ENCODE measurements around the gene NFYC.
A peak's percentile ranks its signal among the peaks of the same experiment; 100 is the strongest.
"Not testable (repeated sequence)": the region's sequence is repeated elsewhere in the genome, so short reads cannot be mapped to it uniquely, and the experiment has no call there.

The NFYC gene

DNA sequence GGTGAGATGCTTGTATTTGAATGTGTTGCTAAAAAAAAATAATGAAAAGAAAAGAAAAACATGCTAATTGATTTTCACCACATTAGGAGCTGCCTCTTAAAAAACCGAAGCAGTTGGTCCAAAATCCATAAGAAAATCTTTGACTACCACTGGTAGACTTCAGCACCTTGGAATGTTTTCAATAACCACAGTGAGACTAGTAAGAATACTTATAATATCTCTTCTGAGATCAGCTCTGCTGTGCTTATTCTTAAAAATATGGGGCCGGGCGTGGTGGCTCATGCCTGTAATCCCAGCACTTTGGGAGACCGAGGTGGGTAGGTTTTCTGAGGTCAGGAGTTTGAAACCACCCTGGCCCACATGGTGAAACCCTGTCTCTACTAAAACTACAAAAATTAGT lies 15.1 kb downstream of the NFYC start:
- DNase-seq (ENCODE audit: low read depth): no peak

- no peak for DNase-seq (ENCODE audit: low read depth)
Observed at GRCh38 chr1:40708750-40709099, 17.2 kb downstream of the NFYC start.

DNA sequence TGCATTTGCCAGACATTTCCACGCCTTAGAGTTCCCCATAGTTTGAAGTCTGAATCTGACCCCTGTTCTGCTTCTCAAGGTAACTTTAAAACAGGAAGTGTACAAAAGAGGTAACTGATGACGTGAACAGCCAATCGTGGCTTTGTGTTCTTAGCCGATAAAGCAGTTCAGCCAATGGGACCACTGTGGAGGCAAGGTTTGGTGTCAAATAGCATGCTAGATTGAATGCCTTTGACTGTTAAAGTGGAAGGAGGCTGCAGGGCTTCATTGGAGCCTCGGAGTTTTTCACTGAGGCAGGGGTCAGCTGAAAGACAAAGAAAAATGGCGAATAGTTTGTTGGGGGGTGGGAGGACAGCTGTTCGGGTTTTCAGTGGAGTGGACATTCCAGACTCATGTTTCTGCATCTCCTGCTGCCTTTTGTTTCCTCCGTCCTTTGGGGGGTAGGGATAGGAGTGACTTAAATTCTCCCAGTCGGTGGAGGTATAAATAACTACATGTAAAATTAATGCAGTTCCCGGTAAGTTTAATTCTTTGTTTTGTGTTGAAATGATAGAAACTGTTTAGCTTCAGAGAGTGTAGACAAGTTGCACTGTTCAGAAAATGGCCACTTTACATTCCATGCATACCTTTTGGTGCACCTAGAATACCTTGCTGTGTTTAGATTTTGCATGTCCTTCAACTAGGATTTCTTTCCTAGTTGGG lies 17.7 kb downstream of the NFYC start:
- DNase-seq (ENCODE audit: low read depth): peak; percentile 60

- DNase-seq (ENCODE audit: low read depth): no peak
Observed at GRCh38 chr1:40709802-40710278, 18.3 kb downstream of the NFYC start.

GRCh38 chr1:40710581-40711315 lies 19.2 kb downstream of the NFYC start:
- no peak for DNase-seq (ENCODE audit: low read depth)

DNA sequence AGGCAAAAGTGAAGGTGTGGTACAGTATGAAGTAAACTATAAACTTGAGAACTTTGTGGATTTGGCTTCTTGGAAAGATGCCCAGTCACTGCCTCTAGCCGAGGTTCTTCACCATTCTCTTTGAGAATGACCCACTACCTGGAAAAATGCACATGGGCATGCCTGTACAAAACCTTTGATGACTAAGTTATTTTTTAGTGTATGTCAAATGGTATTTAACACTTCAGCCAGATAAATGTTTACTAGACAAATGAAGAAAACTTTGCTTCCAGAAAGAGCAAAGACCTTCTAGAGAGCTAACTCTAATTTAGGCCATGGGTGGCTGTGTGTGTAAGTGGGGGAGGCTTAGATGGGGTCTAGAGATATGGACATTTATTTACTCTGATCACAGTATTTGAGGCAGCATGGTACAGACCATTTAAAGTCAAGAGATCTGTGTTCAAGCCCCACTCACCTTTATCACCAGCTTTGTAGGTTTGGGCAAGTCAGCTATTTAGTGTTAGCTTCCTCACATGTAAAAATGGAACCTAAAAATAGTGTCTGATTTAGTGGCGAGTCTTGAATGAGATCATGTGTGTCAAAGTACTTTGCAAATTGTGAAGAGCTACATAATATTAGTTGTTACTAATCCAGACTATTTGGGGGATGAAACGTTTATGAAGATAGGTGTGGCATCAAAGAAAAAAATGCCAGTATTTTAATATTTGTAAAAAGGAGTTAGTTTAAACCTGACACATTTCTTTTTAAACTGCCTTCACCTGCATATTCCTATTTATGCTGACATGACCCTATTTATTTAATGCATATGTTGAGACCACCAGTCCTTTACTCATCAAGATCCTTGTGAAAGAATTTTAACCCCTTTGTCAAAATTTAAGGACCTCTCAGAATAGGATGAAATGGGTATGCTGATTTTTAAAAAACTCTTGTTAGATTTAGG lies 20.2 kb downstream of the NFYC start:
- DNase-seq (ENCODE audit: low read depth): peak; percentile 60

- no peak for DNase-seq (ENCODE audit: low read depth)
Observed at GRCh38 chr1:40712405-40712944, 21.0 kb downstream of the NFYC start.

DNA sequence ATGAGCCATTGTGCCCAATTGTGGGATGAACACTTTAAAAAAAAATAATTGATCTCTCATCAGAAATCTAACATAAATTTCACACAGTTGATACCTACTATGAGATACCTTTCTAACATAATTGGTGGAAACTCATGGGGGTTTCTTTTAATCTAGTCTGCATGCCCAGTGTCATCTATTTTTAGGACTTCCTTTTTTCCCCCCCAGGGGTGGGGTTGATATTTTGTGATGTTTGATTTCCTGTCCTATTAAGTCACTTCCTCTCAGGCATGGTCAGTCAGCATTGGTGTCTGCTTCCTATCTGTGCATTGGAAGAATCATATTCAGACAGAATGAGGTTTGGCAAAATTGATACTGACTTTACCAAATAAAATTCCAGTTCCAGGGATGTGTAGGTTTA lies 21.5 kb downstream of the NFYC start:
- no peak for DNase-seq (ENCODE audit: low read depth)

DNA sequence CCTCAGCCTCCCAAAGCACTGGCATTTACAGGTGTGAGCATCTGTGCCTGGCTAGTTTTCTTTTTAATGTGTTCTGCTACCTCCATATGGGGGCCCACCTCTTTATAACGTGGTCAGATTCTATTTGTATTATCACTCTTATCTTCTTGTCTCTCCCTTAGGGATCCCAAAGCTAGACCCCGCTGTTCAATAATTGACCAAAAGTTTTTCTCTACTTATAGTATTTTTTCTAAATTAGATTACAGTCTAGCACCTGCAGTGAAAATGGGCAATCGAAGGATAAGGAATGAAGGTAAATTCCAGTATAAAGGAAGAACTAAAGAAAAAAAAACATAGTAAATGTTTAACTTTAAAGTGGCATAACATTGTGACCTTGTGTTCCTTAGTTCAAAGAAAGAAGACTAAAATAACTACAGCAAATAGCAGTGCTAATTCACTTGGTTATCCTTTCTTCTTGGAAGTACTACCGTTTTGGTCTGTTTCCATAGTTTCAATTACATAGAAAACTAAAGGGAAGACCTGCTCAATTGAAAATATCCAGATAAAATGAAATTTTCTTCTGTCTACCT lies 24.1 kb downstream of the NFYC start:
- DNase-seq (ENCODE audit: low read depth): no peak

DNA sequence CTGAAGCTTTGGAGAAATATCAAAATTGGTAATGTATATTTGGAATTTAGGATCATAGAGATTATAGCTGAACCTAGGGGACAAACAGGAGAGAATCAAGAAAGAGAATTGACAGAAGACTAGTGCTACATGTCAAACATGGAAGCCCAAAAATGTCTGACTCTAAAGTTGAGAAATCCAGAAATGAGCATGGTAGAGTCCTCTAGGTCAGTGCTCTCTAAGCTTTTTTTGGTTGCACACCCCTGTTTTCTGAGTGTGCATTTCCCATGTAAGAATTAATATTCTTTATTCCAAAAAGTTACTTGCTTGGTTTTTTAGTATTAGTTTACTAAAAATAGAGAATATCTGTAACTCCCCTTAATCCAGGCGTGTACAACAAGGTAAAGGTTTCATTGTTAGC lies 25.6 kb downstream of the NFYC start:
- DNase-seq (ENCODE audit: low read depth): no peak

GRCh38 chr1:40717955-40718354 lies 26.5 kb downstream of the NFYC start:
- DNase-seq (ENCODE audit: low read depth): no peak

- DNase-seq (ENCODE audit: low read depth): no peak
Observed at GRCh38 chr1:40720493-40720892, 29.0 kb downstream of the NFYC start.

GRCh38 chr1:40722622-40723021 lies 31.1 kb downstream of the NFYC start:
- DNase-seq (ENCODE audit: low read depth): no peak

DNA sequence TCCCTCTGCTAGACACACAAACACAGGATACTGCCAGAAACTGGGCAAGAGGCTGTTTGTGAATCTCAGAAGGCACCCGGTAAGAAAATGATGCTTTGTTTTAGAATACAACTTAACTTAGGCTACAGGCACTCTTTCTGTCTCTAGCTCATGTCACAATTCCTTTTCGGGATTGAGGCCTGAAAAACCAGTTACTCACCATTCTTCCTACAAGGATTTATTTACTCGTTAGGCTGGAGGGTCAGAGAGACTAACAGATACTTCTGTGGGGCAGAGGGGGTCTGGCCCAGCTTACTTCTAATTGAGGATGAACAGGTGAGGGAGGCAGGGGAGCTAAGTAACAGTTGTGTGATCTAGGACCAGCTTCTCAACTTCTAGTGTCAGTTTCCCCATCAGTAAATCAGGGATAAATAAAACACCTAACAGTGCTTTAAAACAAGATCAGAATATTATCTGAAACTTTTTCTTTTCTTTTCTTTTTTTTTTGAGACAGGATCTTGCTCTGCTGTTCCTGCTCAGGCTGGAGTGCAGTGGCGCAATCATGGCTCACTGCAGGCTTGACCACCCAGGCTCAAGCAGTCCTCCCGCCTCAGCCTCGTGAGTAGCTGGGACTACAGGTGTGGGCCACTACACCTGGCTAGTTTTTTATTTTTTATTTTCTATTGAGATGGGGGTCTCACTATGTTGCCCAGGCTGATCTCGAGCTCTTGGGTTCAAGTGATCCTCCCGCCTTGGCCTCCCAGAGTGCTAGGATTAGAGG lies 31.9 kb downstream of the NFYC start:
- no peak for DNase-seq (ENCODE audit: low read depth)

DNA sequence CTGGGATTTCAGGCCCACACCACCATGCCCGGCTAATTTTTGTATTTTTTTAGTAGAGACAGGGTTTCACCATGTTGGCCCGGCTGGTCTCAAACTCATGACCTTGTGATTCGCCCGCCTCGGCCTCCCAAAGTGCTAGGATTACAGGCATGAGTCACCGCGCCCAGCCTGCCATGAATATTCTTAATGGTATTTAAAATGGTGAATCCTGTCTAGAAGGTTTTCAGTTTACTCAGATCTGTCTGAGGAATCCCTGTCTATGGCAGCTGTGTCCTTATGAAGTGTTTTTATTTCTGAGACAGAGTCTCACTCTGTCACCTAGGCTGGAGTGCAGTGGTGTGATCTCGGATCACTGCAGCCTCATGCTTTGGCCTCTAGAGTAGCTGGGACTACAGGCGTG lies 36.2 kb downstream of the NFYC start:
- DNase-seq (ENCODE audit: low read depth): peak; percentile 62

- not testable (repeated sequence) for DNase-seq (ENCODE audit: low read depth)
Observed at GRCh38 chr1:40729316-40729862, 37.9 kb downstream of the NFYC start.

DNA sequence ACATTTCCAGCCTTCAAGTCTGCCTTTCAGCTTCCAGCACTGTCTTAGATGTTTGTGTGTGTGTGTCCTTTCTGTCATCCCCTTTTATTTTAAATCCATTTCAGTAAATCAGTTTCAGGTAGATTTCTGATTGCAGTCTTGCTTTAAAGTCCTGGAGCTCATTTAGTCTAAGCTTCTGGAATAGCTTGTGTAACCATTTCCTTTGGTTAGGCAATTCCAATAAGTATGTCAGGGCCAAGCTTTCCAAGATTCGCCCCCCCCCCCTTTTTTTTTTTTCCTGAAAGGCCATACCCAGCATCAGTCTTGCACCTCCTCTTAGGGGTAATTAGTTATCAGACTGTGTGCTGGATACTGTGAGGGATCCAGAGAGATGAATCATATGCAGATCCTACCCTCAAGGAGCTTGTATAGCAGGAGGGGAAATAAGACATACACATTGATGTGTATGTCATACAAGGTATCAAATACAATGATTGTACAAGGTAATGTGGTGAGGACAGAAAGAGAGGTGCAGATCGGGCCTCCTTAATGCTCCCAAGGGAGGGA lies 41.3 kb downstream of the NFYC start:
- DNase-seq (ENCODE audit: low read depth): no peak

DNA sequence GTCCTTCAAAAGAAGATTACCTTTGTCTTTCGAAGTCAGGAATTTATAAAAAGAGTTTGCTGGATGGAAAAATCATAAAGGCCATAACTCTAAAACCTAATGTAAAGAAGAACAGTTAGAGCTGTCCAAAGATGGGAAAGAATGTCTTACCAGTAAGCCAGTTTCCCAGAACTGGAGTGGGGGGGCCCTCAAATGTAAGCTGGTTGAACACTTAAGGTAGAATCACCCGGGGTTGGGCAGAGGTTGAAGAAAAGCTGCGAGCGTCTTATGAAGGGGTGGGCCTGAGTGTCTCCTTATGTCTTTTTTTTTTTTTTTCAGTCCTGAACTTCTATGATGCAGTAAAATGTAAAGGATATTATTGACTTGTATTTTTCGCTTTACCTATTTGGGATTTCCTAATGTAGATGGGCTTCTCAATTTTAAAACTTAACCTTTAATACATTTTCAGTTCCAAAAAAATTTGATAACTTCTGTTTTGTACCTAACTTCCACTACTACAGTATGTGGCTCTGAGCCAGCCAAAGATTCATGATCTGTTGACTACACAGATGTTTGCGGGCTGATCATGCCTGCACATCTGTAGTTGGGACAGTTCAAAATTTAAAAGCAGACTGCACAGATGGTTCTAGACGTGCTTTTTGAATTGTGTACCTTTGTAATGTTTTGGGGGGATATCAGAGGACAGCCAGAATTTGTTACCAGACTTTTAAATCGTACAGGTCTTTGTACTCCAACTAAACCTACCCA lies 43.6 kb downstream of the NFYC start:
- no peak for DNase-seq (ENCODE audit: low read depth)

GRCh38 chr1:40736085-40736531 lies 44.6 kb downstream of the NFYC start:
- DNase-seq (ENCODE audit: low read depth): no peak

DNA sequence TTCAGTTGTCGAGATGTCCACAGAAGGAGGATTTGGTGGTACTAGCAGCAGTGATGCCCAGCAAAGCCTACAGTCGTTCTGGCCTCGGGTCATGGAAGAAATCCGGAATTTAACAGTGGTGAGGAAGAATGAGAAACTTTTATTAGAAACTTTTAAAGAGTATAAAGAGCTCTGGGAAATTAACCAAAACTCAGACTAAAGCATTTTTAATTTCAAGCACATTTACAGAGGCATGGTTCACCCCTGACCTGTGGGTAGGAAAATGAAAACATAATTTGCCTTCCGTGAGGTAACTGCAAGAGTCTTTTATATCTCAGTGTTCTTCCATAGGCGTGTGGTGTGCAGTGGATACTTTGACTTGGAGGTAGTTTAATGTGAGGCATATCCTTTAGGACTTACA lies 47.3 kb downstream of the NFYC start:
- no peak for DNase-seq (ENCODE audit: low read depth)
